Lung microvascular endothelial cell (primary cell): ENCODE data around the gene ESRRG. TPM values are rescaled to one million over a fixed set of nuclear protein-coding genes. Genes with fewer than 3 reads are reported as not detected.

Source experiments
- DNase-seq, 2 donors: peaks; one replicate each; pipeline versions ENCODE4 v3.0.0 to v3.0.0-alpha.2; 2010; ENCODE audit warnings: low read depth in 2 of 2
- total RNA-seq: library from RNA; depleted of rRNA; stranded (reverse); fragments of >200 nt; gene quantifications from 2 replicates; pipeline ENCODE4 v1.2.1, GENCODE V29; 2014

The ESRRG gene
- total RNA-seq, 1 donor from 2014 or later, result not detected

DNA sequence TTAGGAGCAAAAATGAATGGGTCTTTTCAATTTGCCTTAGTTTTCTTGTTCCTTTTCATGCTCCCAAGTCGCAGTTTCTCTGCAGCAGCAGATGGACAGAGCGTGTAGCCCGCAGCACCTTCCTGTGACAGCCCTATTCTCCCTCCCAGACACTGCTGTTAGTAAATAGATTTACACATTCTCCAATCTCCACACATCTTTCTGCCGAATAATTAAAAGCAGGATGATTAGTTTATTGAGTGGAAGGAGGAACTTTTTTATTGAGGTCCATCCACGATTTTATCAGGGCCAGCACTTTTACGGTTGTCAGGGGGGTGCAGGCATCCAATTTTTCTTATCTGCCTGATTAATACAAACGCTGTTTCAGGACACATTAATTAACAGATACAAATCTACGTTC lies 201.8 kb downstream of the ESRRG start:
- no peak for DNase-seq

DNA sequence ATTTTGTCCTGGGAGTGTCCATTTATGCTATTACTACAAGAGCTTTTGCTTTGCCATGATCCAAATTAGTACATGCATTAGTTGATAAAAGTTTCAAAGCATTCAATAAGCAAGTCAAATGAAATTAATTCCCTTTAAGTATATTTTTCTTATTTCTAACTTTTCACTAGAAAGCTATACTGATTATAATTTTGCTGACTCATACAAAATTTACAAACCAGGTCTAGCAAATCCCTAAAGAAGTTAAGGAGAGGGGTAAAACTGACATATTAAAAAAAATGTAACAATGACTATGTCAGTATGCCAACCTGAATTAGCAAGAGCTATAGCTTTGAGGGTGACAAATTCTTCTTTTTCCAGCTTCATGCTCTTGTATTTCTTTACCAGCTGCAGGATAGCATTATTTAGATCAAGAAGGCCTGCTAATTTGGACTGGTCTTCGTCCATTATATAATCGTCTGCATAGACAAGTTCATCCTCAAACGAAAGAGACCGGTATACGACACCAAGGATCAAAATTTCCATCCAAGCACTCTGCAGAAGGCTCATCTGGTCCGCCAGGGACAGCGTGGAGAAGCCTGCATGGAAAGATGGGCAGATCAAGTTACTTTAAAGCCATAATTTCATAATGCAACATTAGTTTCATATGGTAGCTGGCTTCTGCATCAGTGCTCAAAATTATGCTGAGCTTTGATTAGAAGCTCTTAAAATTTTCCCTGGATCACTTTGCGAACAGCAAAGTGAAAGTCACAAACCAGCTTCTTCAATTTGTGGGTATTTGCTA lies 204.2 kb downstream of the ESRRG start:
- no peak for DNase-seq

DNA sequence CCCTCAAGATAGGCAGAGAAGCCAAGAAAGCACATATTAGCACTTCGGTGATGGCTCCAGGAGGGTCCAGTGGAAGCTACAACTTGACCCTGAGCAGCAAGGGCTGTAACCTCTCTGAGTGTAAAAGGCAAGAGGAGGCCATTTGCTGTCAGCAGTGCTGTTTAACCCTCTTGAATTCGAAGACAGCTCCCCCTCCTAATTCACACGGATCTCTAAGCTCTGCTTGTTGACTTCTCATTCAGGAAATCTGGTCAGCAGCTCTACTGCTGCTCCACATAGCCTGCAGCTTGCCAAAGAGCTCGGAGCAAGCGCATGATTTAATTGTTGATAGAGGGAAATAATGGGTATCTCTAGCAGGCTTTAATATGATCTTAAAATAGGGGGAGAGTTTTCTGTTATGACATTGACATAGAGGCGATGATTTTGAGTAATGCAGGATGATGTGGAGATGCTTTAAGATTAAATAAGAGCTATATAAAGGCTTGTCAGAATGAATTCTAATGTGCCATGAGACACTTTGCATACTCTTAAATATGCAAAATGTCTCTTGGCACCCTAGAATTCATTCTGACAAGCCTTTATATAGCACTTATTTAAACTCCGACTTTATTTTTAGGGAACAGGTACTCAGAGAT lies 220.6 kb downstream of the ESRRG start:
- no peak for DNase-seq

DNA sequence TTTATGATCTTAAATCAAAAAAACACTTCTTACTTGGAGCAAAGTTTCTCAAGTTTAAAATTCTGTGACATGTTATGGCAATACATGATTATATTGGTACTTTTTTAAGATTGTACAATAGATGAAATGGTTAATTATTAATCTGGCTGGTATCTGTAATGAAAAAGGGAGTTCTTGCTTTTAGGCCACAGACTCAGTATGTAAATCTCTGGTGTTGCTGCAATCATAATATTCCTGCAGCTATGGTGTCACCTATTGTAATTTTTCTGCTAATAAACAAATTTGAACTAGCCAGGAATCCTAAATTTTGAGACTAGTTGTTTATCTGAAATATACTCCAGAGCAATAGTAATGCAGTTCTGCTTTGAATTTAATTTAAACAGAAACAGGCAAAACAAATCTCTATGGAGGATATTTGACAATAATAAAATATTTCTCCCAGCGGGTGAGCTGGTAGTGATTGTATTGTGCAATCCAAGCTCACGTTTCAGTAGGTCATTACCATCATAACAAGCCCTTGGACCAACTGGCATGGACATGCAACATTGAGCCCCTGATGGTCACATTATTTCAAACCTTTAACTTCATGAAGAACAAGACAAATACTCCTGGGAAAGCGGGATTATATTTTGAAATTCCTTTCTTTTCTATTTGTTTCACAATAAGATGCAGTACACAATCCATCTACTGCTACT lies 222.8 kb downstream of the ESRRG start:
- DNase-seq, result no peak

DNA sequence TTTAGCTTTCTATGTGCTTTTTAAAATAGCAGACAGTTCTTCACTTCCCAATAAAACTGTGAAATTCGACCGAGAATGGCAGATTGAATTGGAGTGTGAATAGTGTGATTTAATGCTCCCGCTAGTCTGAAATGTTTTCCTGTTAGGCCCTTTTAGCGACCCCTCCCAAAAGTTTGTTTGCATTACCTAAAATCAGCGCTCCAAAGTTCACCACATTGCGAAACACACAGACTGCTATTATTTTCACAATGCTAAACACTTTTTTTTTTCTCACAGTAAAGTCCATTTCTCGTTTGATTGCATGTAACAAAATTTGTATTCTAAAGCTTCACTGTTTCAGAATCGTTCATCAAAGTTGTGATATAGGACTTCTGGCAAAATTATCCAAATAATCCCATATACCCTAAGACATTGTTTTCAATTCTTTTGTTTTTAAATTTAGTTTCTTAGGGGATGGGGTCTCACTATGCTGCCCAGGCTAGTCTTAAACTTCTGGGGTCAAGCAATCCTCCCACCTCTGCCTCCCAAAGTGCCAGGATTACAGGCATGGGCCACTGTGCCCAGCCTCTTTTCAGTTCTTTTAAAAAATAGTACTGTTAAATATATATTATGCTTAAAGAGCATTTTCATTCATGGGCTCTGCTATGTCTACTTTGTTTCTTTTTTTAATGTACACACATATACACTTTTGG lies 223.5 kb downstream of the ESRRG start:
- DNase-seq, result no peak

DNA sequence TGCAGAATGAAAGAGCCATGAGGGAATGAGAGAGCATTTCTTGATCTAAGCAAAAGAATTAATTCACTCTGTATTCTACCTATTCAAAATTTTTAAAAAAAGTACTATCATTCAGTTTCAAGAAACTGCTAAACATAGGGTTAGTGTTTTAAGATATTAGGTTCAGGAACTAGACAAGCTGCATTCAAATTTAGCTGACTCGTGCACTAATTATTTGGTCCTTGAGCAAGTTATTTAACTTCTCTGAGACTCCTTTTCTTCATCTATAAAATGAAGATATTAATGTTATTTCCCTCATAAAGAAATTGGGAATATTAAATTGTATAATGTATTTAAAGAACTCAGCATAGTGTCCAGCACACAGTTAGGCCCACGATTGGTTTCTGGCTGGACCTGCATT lies 225.0 kb downstream of the ESRRG start:
- no peak for DNase-seq

DNA sequence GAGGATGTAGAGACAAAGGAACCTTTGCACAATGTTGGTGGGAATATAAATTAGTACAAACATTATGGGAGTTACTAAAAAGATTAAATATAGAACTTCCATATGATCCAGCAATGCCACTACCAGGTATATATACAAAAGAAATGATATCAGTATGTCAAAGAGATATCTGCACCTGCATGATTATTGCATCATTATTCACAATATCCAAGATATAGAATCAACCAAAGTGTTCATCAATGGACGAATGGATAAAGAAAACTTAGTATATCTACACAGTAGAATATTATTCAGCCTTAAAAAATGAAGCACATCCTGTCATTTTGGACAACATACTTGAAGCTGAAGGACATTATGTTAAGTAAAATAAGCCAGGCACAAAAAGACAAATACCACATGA lies 238.2 kb downstream of the ESRRG start:
- DNase-seq, result no peak

DNA sequence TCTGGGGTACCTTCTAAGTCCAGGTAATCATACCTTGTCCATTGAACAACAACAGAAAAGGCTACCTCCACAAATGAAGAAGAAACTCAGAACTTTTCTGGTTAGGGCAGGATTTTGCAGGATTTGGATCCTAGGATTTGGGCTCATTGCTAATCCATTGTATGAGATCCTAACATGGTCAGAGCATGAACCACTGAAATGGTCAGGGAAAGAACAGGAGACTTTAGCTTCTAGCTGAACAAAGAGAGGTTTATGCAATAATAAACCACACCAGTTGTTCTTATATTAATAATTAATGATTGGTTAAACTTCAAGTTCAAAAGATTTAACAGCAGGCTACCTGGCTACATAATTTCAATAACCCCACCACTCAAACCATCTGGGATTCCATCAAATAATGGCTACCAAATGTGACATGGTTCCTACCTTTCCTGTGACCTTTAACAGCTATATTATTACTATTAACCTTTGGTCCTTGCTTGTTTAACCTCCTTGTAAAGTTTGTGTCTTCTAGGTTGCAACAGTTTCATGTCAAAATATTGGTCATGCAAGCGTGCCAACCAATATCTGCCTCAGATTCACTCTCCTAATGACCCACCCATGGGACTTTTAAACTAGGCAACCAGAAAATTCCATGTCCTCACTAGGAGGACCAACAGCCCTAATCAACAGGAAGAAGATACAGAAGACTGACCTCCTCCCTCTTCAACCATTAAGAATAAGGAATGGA lies 239.4 kb downstream of the ESRRG start:
- no peak for DNase-seq

DNA sequence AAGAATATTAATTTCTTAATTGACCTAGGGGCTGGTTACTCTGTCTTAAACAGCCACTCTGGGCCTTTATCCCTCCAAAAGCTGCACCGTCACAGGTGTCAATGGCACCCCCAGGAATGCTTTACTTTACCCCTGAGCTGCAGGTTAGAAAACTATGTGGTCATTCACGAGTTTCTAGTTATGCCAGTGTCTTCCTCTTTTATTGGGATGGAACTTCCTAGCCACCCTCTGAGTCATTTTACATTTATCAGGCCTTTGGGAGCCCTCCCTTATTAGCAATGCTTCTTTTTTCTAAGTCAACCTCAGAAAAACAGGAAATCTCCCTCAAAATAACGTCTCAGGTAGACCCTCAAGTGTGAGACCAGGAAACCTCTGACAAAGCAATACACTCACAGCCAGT lies 240.6 kb downstream of the ESRRG start:
- DNase-seq, result no peak

DNA sequence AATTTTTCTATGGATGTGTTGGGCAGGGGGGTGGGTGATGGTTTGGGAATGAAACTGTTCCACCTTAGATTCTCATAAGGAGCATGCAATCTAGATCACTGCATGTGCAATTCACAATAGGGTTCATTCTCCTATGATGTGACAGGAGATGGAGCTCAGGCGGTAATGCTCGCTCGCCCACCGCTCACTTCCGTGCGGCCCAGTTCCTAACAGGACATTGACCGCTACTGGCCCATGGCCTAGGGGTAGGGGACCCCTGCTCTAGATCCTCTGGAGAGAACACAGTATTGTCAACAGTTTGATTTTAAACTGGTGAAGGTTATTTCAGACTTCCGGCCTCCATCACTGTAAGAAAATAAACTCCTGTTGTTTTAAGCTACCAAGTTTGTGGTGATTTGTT lies 245.0 kb downstream of the ESRRG start:
- DNase-seq, result no peak

DNA sequence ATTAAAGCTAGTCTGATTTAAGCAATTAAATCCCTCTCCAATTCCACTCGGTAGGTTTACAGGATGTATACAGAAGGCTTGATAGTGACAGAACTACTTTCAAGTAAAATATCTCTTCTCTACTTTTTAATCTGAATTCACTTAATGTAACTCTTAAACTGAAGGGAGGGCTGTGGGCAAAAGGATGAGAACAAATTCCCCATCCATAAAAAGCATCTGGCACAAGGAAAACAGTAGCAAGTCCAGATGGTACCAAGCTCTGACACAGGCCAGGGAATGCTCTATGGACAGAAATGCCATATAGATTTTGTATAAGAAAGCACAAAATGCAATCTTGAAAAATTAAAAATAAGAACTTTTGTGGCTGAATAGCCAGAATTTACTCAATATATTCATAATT lies 246.9 kb downstream of the ESRRG start:
- DNase-seq, result no peak

DNA sequence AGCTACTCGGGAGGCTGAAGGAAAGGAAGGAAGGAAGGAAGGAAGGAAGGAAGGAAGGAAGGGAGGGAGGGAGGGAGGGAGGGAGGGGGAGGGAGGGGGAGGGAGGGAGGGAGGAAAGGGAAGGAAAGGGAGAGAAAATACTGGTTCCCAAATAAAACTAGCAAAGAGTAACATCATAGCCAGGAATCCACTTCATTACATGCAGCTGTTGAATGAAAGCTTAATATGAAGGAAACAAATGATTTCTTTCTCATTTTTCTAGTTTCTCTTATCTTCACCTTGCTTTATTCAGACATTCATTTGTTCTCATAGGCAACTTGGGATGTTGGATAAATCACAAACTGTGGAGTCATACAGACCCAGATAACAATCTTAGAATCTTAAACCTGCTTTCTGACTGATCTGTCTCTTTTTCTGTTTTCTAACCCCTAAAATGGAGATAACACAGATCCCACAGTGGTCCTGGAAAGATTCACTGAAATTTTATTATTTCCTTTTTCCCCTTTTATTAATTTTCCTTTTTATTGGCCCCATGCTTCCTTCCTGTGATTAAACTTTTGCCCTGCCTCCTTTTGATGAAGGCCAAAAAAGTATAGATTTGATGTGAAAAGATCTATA lies 247.5 kb downstream of the ESRRG start:
- DNase-seq, result no peak

DNA sequence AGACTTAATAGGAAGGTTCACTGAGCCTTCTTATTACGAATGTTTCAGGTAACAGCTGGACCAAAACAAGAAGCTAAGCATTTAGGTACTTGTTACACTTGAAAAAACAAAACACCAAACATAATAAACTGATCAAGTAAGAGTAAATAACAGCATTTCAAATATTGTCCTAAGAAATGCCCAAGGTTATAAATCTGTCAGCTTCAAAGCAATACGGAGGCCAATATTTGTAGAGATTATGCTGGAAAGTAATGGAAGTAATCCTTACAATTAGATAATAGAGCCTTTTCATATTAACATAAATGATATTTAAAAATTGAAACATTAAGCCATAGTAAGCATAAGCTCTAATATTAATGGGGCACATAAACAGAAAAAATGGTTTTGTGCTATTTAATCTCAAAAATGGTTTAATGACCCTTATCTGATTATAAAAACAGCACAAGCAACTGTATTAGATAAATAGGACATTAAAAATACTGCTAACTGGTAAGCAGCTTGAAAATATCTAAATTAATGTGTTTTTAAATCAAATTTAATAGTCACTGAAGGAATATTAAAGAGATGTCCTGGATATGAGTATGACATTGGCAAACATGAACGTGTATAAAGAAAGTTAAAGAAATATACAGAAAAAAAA lies 256.9 kb downstream of the ESRRG start:
- no peak for DNase-seq

DNA sequence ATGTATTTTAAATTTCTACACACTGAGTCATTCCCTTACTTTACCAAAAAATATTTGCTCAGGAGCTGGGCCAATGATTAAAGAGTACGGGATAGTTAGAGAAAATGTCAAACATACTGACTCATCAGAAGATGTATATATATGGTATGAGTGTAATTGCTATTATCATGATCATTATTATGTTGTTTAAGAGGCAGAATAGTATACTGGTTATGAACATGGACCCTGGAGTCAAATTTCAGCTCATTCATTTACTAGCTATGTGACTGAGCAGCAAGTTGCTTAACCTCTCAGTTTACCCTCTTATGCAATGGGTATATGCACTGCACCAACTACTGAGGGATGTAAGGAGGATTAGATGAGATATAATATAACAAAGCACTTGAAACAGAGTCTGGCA lies 258.7 kb downstream of the ESRRG start:
- DNase-seq, result no peak

DNA sequence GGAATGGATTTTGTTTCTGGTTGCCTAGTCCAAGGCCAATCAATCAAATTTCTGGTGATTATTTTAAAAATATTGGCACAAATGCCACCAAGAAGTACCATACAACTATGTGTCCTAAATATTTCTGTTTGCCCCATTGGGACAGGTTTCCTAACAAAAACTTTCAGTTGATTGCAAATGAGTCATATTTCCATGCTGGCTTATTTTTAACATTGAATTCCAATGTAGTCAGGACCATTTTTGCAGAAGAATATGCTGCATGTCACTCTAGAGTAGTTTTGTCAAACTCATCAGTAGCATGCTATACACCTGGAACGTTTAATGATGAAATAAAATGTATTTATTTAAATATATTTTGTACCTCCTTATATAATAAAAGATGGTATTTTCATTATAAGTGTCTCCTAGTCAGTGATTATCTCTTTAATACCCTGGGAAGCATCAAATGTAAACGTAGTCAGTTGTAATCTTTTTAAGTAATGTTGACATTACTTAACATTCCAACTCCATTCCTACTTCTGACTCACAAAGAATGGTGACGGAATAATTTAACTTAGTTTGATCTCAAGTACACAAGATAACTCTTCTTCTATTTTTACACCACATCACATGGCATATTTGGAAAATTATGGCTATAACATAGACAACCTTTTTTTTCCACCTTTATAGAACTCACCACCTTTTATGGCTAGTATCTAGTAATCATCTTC lies 261.0 kb downstream of the ESRRG start:
- DNase-seq, result no peak

DNA sequence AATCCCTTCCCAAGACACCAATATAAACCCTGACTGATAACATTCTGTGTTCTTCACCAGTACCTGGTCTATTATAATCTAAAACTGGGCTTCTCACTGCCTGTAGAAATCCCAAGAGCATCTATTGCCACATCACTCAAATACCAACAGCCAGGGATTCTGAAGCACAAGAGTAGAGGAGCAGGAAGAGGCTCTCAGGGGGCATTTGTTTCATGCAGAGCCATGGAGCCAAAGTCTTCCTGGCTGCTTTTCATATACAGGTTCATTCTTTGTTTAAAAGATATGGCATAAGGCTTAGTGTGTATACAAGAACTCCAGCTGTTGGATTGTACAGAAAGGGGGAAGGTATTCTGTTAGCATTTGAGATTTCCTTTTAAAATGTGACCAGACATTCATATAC lies 261.8 kb downstream of the ESRRG start:
- no peak for DNase-seq

DNA sequence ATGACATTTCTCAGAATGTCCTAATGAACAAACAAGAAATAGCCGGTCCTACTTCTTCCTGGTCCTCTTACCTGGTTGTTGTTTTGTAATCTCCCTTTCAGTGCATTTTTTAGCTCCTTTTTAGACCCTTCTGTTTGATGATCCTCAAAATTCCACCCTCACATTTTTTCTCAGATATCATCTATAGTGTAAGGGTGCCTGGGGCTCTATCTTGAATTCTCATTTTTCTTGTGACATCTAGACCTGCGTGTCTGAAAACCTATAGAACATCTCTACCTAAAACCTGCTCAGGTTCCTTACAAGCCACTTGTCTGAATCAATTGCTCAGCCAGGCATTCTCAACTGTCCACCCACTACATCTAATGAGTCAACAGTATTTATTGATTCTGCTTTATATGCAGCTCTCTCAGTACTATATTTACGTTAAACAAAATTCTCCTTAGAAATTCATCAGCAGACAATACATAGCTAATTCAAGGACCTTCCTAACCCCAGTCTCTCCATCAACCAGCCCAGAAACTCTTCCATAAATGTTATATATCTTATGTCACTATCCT lies 263.5 kb downstream of the ESRRG start:
- no peak for DNase-seq

DNA sequence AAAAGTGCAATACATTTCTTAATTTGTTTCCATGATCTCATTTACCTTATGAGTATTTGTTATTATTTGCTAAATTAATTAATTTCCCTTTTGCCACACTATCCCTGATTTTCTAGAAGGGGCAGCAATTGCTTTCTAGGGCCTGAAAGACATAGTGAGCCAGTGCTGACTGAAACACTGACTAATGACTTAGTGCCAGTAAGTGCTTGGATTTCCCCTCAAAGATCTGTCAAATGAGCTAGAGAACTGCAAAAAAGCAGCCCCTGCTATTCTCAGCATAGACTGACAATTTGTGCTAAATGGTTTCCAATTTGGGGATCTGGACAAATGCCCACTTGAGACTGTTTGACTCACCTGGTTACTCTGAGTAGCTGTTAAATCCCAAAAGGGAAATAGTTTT lies 264.4 kb downstream of the ESRRG start:
- DNase-seq, result no peak

DNA sequence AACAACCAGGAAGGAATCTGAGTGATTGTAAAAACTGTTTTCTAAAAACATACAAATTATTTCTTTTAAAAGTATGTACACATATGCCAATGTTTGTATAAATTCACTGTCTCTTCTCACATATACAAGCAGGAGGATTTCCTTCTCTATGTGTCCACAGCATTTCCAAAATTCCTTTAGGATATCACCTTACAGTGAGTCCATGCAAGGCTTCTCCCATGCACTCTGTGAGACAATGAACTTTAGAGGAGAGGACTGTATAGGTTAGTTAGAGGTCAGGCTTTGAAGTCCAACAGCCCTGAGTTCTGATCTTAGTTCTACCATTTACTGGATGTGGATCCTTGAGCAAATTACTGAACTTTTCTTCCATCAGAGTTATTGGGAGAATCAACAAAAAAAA lies 265.9 kb downstream of the ESRRG start:
- DNase-seq, result no peak

DNA sequence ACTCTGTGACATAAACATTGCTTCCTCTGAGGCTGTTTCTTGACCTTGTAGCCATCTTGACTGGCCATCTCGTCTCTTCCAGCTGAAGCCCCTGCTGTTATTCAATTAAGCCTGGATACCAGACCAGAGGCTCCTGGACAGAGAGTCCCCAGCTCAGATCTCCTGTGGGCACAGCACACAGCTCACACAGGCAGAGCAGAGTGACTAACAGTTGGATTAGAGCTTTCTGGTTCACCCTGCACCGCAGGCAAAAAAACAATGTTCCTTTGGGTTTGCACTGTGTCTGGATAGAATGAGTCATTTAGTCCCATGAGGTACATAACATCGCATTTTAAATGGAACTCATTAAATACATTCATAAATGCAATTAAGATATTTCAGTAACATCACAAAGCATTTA lies 266.5 kb downstream of the ESRRG start:
- no peak for DNase-seq
